Measurements from ENCODE around the gene BNC2.

The BNC2 gene

DNA sequence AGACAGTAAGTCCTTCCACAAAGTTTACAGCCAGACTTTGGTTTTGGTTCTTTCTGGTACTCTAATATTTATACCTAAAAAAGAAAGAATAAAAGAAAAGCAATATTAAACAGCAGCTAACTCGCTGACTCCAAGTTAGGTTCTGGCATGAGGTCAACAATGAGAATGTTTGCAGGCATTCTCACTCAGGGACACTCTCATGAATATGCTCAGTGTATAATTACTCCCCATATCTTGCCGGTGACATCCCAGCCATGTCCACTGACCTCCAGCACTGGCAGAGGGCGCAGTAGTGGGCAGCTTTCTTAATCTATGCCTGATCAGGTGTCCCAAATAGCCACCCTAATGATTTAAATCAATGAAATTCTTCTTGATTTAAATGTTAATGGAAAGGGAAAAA lies 151.5 kb downstream of the BNC2 start:
- no peak for DNase-seq (ENCODE audit: low read depth in 4 of 4, low spot score in 1 of 4)

DNA sequence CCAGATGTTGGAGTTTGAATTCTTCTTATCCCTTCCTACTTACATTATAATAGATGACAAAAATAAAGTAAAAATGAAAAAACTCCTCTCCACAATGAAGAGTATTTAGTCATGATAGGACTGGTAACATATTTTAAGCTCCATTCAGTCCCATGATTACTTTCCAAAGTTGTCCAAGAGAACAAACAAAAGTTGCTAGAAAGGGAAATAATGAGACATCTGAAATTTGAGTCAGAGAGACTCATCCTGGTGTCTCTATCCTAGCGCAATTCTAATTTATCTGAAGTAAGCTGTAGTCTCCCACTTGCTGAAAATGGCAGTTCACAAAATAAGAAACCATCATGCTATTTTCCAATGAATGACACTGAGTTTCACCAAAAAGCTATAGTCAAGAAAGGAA lies 152.2 kb downstream of the BNC2 start:
- no peak for DNase-seq (ENCODE audit: low read depth in 4 of 4, low spot score in 1 of 4)

- no peak for DNase-seq (ENCODE audit: low read depth in 4 of 4, low spot score in 1 of 4)
Measured at GRCh38 chr9:16716601-16717000, 153.9 kb downstream of the BNC2 start.

DNA sequence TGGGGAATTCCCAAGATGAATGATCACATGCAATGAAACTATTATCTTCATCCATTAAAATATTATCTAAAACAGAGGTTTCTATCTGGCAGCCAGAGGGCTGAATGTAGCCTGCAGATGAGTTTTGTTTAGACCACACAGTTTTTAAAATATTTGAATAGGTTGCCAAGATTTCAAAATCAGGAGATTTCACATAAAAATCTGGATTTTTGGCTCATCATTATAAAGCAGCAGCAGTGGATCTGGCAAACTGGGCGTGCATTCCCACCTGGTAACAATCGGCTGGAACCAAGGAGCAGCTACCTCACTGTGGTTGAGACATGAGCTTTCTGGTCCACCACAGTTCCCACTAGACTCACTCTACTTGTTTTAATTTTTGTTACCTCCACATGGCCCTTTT lies 155.1 kb downstream of the BNC2 start:
- no peak for DNase-seq (ENCODE audit: low read depth in 4 of 4, low spot score in 1 of 4)

DNA sequence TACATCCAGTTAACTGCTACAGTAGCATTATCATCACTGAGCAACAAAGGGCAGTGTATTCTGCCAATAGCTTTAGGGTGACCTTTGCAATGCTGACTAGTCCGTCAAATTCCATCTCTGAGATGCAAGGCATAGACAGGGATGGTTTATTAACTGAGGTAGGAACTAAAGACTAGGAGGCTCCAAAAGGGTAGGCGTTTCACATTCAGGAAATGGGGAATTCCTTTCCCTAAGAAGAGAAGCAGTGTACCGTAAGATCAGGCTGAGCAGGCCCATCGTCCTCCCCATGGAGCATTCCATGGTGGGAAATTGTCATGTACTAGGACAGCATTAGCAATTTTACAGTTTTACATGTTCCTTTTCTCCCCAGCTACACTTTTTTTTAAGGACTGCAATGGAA lies 157.7 kb downstream of the BNC2 start:
- no peak for DNase-seq (ENCODE audit: low read depth in 4 of 4, low spot score in 1 of 4)

- DNase-seq (ENCODE audit: low read depth in 4 of 4, low spot score in 1 of 4) = no peak
Measured at GRCh38 chr9:16710888-16711287, 159.6 kb downstream of the BNC2 start.

DNA sequence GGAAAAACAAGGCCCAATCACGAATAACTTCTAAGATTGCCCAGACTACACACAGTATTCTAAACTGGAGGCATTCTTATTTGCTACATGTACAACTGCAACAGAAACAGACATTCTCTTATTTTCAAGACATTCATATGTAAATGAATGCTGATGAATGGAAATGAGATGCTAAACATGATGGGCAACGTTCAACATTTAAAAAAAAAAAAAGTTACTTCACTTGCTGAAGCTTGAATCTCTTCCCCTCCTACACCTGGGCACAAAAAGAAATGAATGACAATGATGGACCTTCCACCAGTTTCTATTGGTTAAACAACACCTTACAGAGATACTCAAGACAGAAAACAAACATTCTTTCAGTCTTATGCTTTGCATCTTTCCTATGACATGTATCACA lies 160.5 kb downstream of the BNC2 start:
- no peak for DNase-seq (ENCODE audit: low read depth in 4 of 4, low spot score in 1 of 4)

GRCh38 chr9:16708656-16709435 lies 161.6 kb downstream of the BNC2 start:
- DNase-seq (ENCODE audit: low read depth in 4 of 4, low spot score in 1 of 4) = no peak

DNA sequence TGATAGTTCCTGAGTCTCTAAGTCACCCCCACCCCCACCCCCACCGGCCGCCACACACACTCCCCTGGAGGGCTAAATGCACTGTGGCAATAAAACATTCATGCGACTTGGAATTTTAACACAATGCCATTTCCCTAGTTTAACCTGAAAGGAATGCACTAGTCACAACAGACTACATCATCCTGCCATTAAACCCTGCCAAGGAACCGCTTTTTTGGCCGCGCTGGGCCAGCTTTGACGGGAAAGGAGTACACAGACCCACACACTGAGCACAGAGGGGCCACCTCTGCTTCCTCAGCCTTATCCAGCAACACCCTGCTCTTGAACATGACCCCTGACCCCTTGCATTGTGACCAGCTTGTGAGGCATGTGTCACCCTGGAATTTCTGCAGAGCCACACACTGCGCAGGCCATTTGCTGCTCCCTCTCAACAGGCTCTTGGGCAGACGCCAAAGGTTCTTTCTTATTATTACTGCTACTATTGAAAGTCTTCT lies 165.3 kb downstream of the BNC2 start:
- no peak for DNase-seq (ENCODE audit: low read depth in 4 of 4, low spot score in 1 of 4)

DNA sequence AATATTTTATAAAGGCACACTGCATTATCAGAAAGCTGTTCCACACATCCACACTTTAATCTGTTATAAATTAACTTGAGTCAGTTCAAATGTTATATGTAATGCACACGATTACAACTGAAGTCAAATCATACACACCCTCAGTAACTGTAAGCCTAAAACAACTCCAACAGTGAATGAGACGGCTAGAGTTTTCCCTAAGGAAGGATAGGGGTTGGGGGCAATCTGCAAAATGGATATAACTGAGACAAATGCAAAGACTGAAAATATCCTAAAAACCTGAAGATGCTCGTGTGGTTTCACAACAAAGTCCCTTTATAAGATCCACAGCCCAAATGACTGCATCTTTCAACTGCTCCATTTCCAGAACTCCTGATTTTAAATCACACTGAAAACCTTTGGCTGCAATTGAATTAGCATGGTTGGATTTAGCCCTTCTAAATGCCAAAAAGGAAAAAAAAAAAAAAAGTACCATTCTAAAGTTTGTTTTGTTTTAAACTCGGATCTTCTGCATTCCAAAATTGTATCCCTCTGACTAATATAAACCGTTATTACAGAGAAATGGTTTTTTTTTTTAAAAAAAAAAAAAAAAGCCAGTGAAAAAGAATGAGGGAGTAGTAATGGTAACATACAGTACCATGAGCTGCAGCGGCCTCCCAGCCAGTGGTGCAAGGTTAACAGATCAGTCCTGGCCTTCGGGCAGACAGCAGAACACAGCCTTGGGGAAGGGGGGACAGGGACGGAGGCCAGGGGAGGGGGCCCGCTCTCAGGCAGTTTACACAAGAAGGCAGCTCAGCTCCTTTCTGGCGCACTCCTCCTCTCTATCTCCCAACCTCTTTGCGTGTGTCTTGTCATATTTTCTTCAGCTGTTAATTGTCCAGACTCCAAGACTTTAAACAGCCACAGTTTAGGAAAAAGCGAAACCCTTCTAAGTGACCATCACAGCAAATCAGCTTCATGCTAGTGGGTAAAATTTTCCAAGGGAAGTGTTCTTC lies 166.1 kb downstream of the BNC2 start:
- no peak for DNase-seq (ENCODE audit: low read depth in 4 of 4, low spot score in 1 of 4)

- DNase-seq (ENCODE audit: low read depth in 4 of 4, low spot score in 1 of 4) = no peak
Measured at GRCh38 chr9:16701347-16701746, 169.1 kb downstream of the BNC2 start.

GRCh38 chr9:16693616-16694015 lies 176.9 kb downstream of the BNC2 start:
- DNase-seq (ENCODE audit: low read depth in 4 of 4, low spot score in 1 of 4) = no peak

GRCh38 chr9:16690628-16691027 lies 179.8 kb downstream of the BNC2 start:
- DNase-seq (ENCODE audit: low read depth in 4 of 4, low spot score in 1 of 4) = no peak

- no peak for DNase-seq (ENCODE audit: low read depth in 4 of 4, low spot score in 1 of 4)
Measured at GRCh38 chr9:16690205-16690604, 180.3 kb downstream of the BNC2 start.

DNA sequence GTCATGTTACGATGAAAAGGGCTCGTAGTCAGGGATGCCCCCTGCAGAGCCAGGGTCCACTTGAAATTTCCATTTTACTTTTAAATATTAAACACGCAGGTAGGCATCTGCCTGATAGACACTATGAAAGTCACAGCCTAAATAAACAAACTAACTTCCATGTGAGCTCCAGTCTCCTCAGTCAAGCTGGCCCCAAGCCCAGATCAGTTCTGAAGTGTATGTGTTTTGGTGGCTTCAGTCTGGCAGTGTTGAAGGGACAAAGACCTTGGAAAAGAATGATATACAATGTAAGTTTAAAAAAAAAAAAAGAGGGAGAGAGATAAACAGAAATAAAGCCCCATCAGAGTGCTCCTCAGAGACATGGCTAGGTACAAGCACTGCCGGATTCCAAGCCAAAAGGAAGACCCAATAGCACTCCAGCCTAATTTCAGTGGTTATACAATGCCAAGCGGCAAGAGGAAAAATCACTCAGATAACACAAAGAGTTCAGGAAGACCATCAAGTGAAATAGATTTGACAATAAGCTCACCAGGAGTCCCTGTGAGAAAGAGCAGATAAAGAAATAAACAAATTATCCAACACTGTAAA lies 181.0 kb downstream of the BNC2 start:
- DNase-seq (ENCODE audit: low read depth in 4 of 4, low spot score in 1 of 4) = no peak

- no peak for DNase-seq (ENCODE audit: low read depth in 4 of 4, low spot score in 1 of 4)
Measured at GRCh38 chr9:16688814-16689213, 181.7 kb downstream of the BNC2 start.

DNA sequence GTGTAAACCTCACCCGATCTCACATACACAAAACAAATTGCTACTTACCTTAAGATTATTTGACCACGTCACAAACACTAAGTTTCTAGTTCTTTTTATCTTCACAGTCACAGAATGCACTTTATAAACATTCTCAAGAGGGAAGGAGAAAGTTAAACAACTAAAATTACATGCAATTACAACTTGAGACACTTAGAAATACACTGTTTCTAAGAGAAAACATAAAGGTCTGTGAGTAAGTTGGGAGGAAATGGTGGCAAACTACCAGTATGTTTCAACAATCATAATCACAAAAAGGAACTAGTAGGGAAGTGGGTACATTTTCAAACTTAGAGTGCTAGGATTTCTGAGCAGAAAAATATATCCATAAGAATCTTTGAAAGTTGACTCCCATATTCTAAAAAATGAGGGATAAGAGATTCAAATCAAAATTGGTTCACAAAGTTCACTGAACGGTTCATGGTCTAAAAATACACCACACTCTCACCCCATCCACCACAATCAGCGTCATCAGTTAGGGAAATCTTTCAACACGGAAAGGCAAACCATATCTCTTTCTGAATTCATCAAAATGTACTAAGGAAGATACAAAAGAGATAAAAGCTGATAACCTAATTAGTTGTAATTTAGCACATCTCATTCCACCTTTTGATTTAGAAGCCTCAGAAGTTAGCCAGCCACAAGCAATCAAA lies 182.6 kb downstream of the BNC2 start:
- DNase-seq (ENCODE audit: low read depth in 4 of 4, low spot score in 1 of 4) = no peak

GRCh38 chr9:16683326-16683725 lies 187.1 kb downstream of the BNC2 start:
- DNase-seq (ENCODE audit: low read depth in 4 of 4, low spot score in 1 of 4) = no peak

GRCh38 chr9:16682273-16682672 lies 188.2 kb downstream of the BNC2 start:
- no peak for DNase-seq (ENCODE audit: low read depth in 4 of 4, low spot score in 1 of 4)

DNA sequence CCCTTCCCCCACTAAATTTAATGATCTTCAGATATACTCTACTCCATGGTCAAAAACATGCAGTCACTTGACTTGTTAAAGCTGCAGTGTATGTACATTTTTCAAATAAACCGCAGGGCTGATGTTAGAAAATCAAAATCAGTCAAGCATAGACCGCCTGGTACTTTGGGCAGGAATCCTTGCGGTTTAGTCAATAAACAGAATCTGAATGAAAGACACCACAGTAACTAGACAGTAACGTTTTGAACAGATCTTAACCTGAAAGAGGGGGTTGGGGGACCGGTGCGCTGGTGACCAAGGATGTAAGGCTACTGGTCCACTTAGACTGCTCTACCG lies 188.8 kb downstream of the BNC2 start:
- DNase-seq (ENCODE audit: low read depth in 4 of 4, low spot score in 1 of 4) = no peak

GRCh38 chr9:16680975-16681651 lies 189.4 kb downstream of the BNC2 start:
- DNase-seq (ENCODE audit: low read depth in 4 of 4, low spot score in 1 of 4) = no peak
